Neutrophil (primary cell): Measurements from ENCODE around the gene HSPBP1.

Source experiments
- H3K27ac ChIP-seq: fragments of 200-600 bp; sonication (generic); 2 replicates; pipeline ENCODE4 v1.5.1; 2016; ENCODE audit warnings: mild to moderate bottlenecking, moderate library complexity
- H3K27me3 ChIP-seq: fragments of 200-600 bp; sonication (generic); 2 replicates; pipeline ENCODE4 v1.6.0; 2016; ENCODE audit warnings: mild to moderate bottlenecking
- H3K36me3 ChIP-seq: fragments of 200-600 bp; sonication (generic); 2 replicates; pipeline ENCODE4 v1.5.1; 2017
- H3K4me1 ChIP-seq, 2 experiments: fragments of 200-600 bp in 1 of 2; sonication (generic) in 1 of 2; 1 replicate in 1 of 2; 2 replicates in 1 of 2; pipeline versions ENCODE4 v1.5.1 to v1.6.1; 2013 to 2016; ENCODE audit warnings: low read depth in 1 of 2, low read length in 1 of 2, mild to moderate bottlenecking in 1 of 2, moderate library complexity in 1 of 2; ENCODE audit not compliant: control insufficient read depth in 1 of 2, insufficient read depth in 1 of 2
- H3K4me3 ChIP-seq, 2 experiments: fragments of 200-600 bp in 1 of 2; sonication (generic) in 1 of 2; 1 replicate in 1 of 2; 2 replicates in 1 of 2; pipeline ENCODE4 v1.5.1; 2013 to 2016; ENCODE audit warnings: low read depth in 1 of 2, low read length in 1 of 2, mild to moderate bottlenecking in 1 of 2, moderate library complexity in 1 of 2
- H3K9me3 ChIP-seq: fragments of 200-600 bp; sonication (generic); 2 replicates; pipeline ENCODE4 v1.5.1; 2016
- CTCF ChIP-seq: fragments of 200-600 bp; sonication (generic); IDR thresholded peaks from 2 replicates; pipeline ENCODE4 v1.5.1; 2016; ENCODE audit warnings: antibody characterized with exemption

The HSPBP1 gene

DNA sequence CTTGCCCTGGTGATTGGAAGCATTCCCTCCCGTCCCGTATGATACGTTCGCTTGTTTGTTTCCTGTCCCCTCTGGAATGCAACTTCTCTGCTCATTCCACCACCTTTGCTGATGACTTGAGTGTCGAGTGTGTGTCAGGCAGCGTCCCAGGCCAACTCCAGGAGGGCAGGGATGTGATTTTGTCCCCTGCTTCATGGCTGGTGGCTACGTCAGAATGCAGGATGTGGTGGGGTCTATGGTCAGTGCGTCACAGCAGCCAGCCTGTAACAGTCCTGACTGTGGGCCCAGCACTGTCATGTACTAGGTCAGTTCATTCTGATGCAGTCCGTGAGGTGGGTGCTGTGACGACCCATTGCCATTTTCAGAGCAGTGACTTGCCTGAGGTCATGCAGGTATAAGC lies 20.1 kb upstream of the HSPBP1 start:
- Histone ChIP-seq H3K4me1 (peaks cover 8 to 9% of the 10 kb centered on the region in 2 experiments), H3K9me3 (no peaks in the 10 kb centered on the region), H3K4me3 (no peak overlapping the region), H3K27ac (no peak overlapping the region), H3K27me3 (peaks cover 11% of the 10 kb centered on the region), H3K36me3 (no peaks in the 10 kb centered on the region)
- TF ChIP-seq CTCF = no peak

- Histone ChIP-seq H3K4me1 (peaks cover 8 to 9% of the 10 kb centered on the region in 2 experiments), H3K4me3 (no peak overlapping the region), H3K27ac (no peak overlapping the region), H3K36me3 (no peaks in the 10 kb centered on the region), H3K9me3 (no peaks in the 10 kb centered on the region), H3K27me3 (peaks cover 11% of the 10 kb centered on the region)
- TF ChIP-seq CTCF = no peak
These were observed 17.4 kb upstream of the HSPBP1 start for GRCh38 chr19:55297267-55297666.

GRCh38 chr19:55289117-55289796 lies 9.3 kb upstream of the HSPBP1 start:
- H3K27ac ChIP-seq = no peak overlapping the region
- no peaks in the 10 kb centered on the region for H3K4me1 ChIP-seq
- no peaks in the 10 kb centered on the region for H3K9me3 ChIP-seq
- TF ChIP-seq CTCF = no peak
- peaks cover 15% of the 10 kb centered on the region for H3K27me3 ChIP-seq
- H3K4me3 ChIP-seq = no peak overlapping the region
- H3K36me3 ChIP-seq = no peaks in the 10 kb centered on the region

GRCh38 chr19:55287361-55288079 lies 7.6 kb upstream of the HSPBP1 start:
- Histone ChIP-seq H3K4me1 (no peaks in the 10 kb centered on the region), H3K27me3 (peaks cover 33% of the 10 kb centered on the region), H3K27ac (no peak overlapping the region), H3K9me3 (no peaks in the 10 kb centered on the region), H3K4me3 (no peak overlapping the region), H3K36me3 (no peaks in the 10 kb centered on the region)
- TF ChIP-seq CTCF = no peak

GRCh38 chr19:55285229-55285890 lies 5.5 kb upstream of the HSPBP1 start:
- Histone ChIP-seq H3K27ac (no peak overlapping the region), H3K36me3 (no peaks in the 10 kb centered on the region), H3K4me3 (no peak overlapping the region), H3K4me1 (peaks cover 0 to 4% of the 10 kb centered on the region in 2 experiments), H3K27me3 (peaks cover 35% of the 10 kb centered on the region), H3K9me3 (no peaks in the 10 kb centered on the region)
- no peak for TF ChIP-seq CTCF
